ENCODE results near the gene ZNRF1.

DNA sequence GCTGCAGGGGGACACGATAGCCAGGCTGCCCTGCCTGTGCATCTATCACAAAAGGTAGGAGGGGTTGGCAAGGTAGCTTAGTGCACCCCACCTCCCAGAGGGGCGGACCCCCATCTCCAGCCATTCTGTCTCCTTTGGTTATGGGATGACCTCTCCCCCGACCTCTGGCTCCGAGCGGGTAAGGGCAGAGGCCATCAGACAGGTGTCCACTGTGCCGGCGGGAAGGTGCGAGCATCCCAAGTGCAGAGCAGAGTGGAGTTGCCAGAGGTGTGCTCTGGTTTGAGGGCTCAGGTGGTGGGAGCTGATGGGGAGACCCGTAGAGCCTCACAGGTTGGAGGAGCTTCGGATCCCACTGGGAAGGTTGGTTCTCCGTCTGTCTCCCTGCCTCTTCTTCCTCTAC is 106.0 kb downstream of the ZNRF1 start:
- no peak for TF ChIP-seq ZNF546 (CRISPR knock-in tag; conservative IDR thresholded peaks at IDR 0.05)
- TF ChIP-seq, protein P1, sequence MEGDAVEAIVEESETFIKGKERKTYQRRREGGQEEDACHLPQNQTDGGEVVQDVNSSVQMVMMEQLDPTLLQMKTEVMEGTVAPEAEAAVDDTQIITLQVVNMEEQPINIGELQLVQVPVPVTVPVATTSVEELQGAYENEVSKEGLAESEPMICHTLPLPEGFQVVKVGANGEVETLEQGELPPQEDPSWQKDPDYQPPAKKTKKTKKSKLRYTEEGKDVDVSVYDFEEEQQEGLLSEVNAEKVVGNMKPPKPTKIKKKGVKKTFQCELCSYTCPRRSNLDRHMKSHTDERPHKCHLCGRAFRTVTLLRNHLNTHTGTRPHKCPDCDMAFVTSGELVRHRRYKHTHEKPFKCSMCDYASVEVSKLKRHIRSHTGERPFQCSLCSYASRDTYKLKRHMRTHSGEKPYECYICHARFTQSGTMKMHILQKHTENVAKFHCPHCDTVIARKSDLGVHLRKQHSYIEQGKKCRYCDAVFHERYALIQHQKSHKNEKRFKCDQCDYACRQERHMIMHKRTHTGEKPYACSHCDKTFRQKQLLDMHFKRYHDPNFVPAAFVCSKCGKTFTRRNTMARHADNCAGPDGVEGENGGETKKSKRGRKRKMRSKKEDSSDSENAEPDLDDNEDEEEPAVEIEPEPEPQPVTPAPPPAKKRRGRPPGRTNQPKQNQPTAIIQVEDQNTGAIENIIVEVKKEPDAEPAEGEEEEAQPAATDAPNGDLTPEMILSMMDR (CRISPR knock-in tag; IDR thresholded peaks at IDR 0.05): no peak
- TF ChIP-seq ZNF747 (CRISPR knock-in tag; IDR thresholded peaks at IDR 0.05; ENCODE audit: borderline replicate concordance): no peak
- no peak for TF ChIP-seq RBFOX2 (IDR thresholded peaks at IDR 0.05; ENCODE audit: low read depth, low read length)

Measured in HepG2 (cell line).